Neural progenitor cell (in vitro differentiated cells): ENCODE results near the gene SPNS3. TPM values are rescaled to one million over a fixed set of nuclear protein-coding genes. Genes with fewer than 3 reads are reported as not detected.
A peak's percentile ranks its signal among the peaks of the same experiment; 100 is the strongest.

Experiments
- DNase-seq: peaks from one replicate; pipeline ENCODE4 v3.0.0-alpha.2; 2016; ENCODE audit warnings: low spot score
- H2AFZ ChIP-seq: fragments of 200-600 bp; sonication (generic); replicated peaks from 2 replicates; pipeline ENCODE4 v1.6.1; 2016; ENCODE audit warnings: antibody characterized with exemption
- H3F3A ChIP-seq: fragments of 200-600 bp; sonication (generic); 2 replicates; pipeline ENCODE4 v1.6.1; 2016; ENCODE audit warnings: antibody characterized with exemption, low read depth
- H3K27ac ChIP-seq: fragments of 200-600 bp; sonication (generic); 2 replicates; pipeline ENCODE4 v1.5.1; 2016; ENCODE audit warnings: mild to moderate bottlenecking
- H3K27me3 ChIP-seq: fragments of 200-600 bp; sonication (generic); 2 replicates; pipeline ENCODE4 v1.6.1; 2016; ENCODE audit warnings: mild to moderate bottlenecking, moderate library complexity
- H3K36me3 ChIP-seq: fragments of 200-600 bp; sonication (generic); 2 replicates; pipeline ENCODE4 v1.5.1; 2016
- H3K4me1 ChIP-seq: fragments of 200-600 bp; sonication (generic); 2 replicates; pipeline ENCODE4 v1.6.1; 2016; ENCODE audit warnings: mixed run types
- H3K4me2 ChIP-seq: fragments of 200-600 bp; sonication (generic); 2 replicates; pipeline ENCODE4 v1.6.1; 2016
- H3K4me3 ChIP-seq: fragments of 200-600 bp; sonication (generic); 2 replicates; pipeline ENCODE4 v1.5.1; 2016
- H3K79me2 ChIP-seq: fragments of 200-600 bp; sonication (generic); 2 replicates; pipeline ENCODE4 v1.6.1; 2016; ENCODE audit warnings: low read depth
- H3K9ac ChIP-seq: fragments of 200-600 bp; sonication (generic); 2 replicates; pipeline ENCODE4 v1.6.1; 2016
- H3K9me3 ChIP-seq: fragments of 200-600 bp; sonication (generic); 2 replicates; pipeline ENCODE4 v1.5.1; 2016; ENCODE audit warnings: low read depth
- H4K20me1 ChIP-seq: fragments of 200-600 bp; sonication (generic); 2 replicates; pipeline ENCODE4 v1.6.1; 2016; ENCODE audit warnings: low read depth
- H3K27ac Mint-ChIP-seq: 3 replicates; pipeline ENCODE4 v1.8.0; 2021; ENCODE audit warnings: mixed read lengths
- H3K27me3 Mint-ChIP-seq: 2 replicates; pipeline ENCODE4 v1.8.0; 2022; ENCODE audit warnings: low read depth, mild to moderate bottlenecking, inconsistent platforms, moderate library complexity, mixed read lengths; ENCODE audit not compliant: insufficient read depth
- H3K36me3 Mint-ChIP-seq: 3 replicates; pipeline ENCODE4 v1.8.0; 2021; ENCODE audit warnings: mixed read lengths
- H3K4me1 Mint-ChIP-seq: 3 replicates; pipeline ENCODE4 v1.8.0; 2021; ENCODE audit warnings: mixed read lengths
- H3K4me3 Mint-ChIP-seq: 3 replicates; pipeline ENCODE4 v1.8.0; 2021; ENCODE audit warnings: mild to moderate bottlenecking, moderate library complexity, mixed read lengths
- H3K9me3 Mint-ChIP-seq: 3 replicates; pipeline ENCODE4 v1.8.0; 2020; ENCODE audit warnings: mixed read lengths
- CTCF ChIP-seq: fragments of 200-600 bp; sonication (generic); IDR thresholded peaks from 2 replicates; pipeline ENCODE4 v1.5.1; 2017; ENCODE audit warnings: antibody characterized with exemption, mild to moderate bottlenecking
- EZH2 ChIP-seq: fragments of 200-600 bp; sonication (generic); IDR thresholded peaks from 2 replicates; pipeline ENCODE4 v1.6.1; 2017; ENCODE audit warnings: antibody characterized with exemption, mild to moderate bottlenecking, moderate library complexity
- EZH2phosphoT487 ChIP-seq: fragments of 200-600 bp; sonication (generic); IDR thresholded peaks from 2 replicates; pipeline ENCODE4 v1.6.1; 2017; ENCODE audit warnings: antibody characterized with exemption
- total RNA-seq: library from RNA; depleted of rRNA; stranded (reverse); fragments of >200 nt; gene quantifications from 2 replicates; pipeline ENCODE4 v1.2.3, GENCODE V29; 2015; ENCODE audit warnings: low replicate concordance

SPNS3 gene
- total RNA-seq, 1 donor from 2014 or later, result not detected

GRCh38 chr17:4446326-4447071, 12.8 kb downstream of the SPNS3 start:
- Histone ChIP-seq H2AFZ (no peak overlapping the region), H3K27ac (no peak overlapping the region), H3K9ac (no peak overlapping the region), H3K4me2 (no peak overlapping the region), H3K36me3 (no peaks in the 10 kb centered on the region), H3K9me3 (no peaks in the 10 kb centered on the region), H3F3A (no peaks in the 10 kb centered on the region), H3K79me2 (no peaks in the 10 kb centered on the region), H4K20me1 (no peaks in the 10 kb centered on the region), H3K27me3 (no peaks in the 10 kb centered on the region), H3K4me1 (no peaks in the 10 kb centered on the region), H3K4me3 (no peak overlapping the region)
- no peaks in the 10 kb centered on the region for H3K36me3 Mint-ChIP-seq
- H3K27me3 Mint-ChIP-seq, result peaks cover 6% of the 10 kb centered on the region
- H3K4me1 Mint-ChIP-seq, result peaks cover 2% of the 10 kb centered on the region
- no peak for DNase-seq
- H3K27ac Mint-ChIP-seq, result no peak overlapping the region
- H3K9me3 Mint-ChIP-seq, result no peaks in the 10 kb centered on the region
- TF ChIP-seq EZH2phosphoT487, result no peak
- no peak for TF ChIP-seq CTCF
- no peak for TF ChIP-seq EZH2
- H3K4me3 Mint-ChIP-seq, result no peak overlapping the region

- no peaks in the 10 kb centered on the region for H3K27me3 ChIP-seq
- peak overlapping the region; percentile 74 for H3K27ac Mint-ChIP-seq
- no peaks in the 10 kb centered on the region for H3K4me1 ChIP-seq
Observed at GRCh38 chr17:4448197-4448980, 14.6 kb downstream of the SPNS3 start.

DNA sequence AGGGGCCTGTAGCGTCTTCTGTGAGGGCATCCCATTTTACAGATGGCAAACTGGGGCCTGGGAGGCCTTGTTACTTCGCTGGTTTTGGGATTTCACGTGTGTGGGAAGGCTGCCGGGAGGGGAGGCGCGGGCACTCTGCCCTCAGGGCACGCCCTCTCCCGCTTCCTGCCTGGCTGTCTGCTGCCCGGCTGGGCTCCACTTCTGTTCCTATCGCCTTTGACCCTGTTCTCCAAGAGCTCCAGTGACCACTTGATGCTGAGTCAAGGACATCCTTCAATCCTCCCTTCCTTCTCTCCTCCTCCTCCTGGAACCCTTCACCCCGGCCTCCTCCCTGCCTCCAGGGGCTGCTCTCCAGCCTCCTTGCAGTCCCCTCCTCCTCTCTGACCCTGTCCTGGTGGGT, 16.0 kb downstream of the SPNS3 start:
- Mint-ChIP-seq H3K36me3 (no peaks in the 10 kb centered on the region), H3K27ac (no peak overlapping the region), H3K27me3 (peaks cover 6% of the 10 kb centered on the region), H3K4me3 (no peak overlapping the region), H3K4me1 (no peaks in the 10 kb centered on the region), H3K9me3 (no peaks in the 10 kb centered on the region)
- Histone ChIP-seq H3K4me1 (no peaks in the 10 kb centered on the region), H3K9ac (no peak overlapping the region), H4K20me1 (no peaks in the 10 kb centered on the region), H3K4me3 (no peak overlapping the region), H3K27ac (no peak overlapping the region), H3K9me3 (no peaks in the 10 kb centered on the region), H3K4me2 (no peak overlapping the region), H2AFZ (no peak overlapping the region), H3F3A (no peaks in the 10 kb centered on the region), H3K27me3 (no peaks in the 10 kb centered on the region), H3K79me2 (no peaks in the 10 kb centered on the region), H3K36me3 (no peaks in the 10 kb centered on the region)
- no peak for TF ChIP-seq EZH2
- TF ChIP-seq EZH2phosphoT487, result no peak
- TF ChIP-seq CTCF, result no peak
- DNase-seq, result no peak

More at GRCh38 chr17:4448197-4448980, 14.6 kb downstream of the SPNS3 start:
- Histone ChIP-seq H3K4me2 (no peak overlapping the region), H3K27ac (no peak overlapping the region), H4K20me1 (no peaks in the 10 kb centered on the region), H3K79me2 (no peaks in the 10 kb centered on the region), H3K4me3 (no peak overlapping the region), H3K9me3 (no peaks in the 10 kb centered on the region), H2AFZ (no peak overlapping the region), H3K36me3 (no peaks in the 10 kb centered on the region), H3F3A (no peaks in the 10 kb centered on the region), H3K9ac (no peak overlapping the region)
- TF ChIP-seq EZH2, result no peak
- peaks cover under 1% of the 10 kb centered on the region for H3K4me1 Mint-ChIP-seq
- peaks cover 6% of the 10 kb centered on the region for H3K27me3 Mint-ChIP-seq
- no peak overlapping the region for H3K4me3 Mint-ChIP-seq
- H3K9me3 Mint-ChIP-seq, result no peaks in the 10 kb centered on the region
- H3K36me3 Mint-ChIP-seq, result no peaks in the 10 kb centered on the region
- no peak for DNase-seq
